NT2/D1 (cell line): Measurements from ENCODE around the gene TMUB1.

ENCODE experiments used
- SUZ12 ChIP-seq: IDR thresholded peaks from 2 replicates; pipeline ENCODE4 v1.6.1; 2011; ENCODE audit not compliant: insufficient read length, insufficient read depth; ENCODE audit errors: extremely low read depth
- ZNF274 ChIP-seq: IDR thresholded peaks from 2 replicates; pipeline ENCODE4 v1.6.1; 2011; ENCODE audit warnings: mild to moderate bottlenecking, low read depth, low read length

- no peak for TF ChIP-seq SUZ12
- no peak for TF ChIP-seq ZNF274
These were observed 5.8 kb upstream of the TMUB1 start for GRCh38 chr7:151088856-151089699.
